ENCODE measurements around the gene OCEL1. TPM values are rescaled to one million over a fixed set of nuclear protein-coding genes. Genes with fewer than 3 reads are reported as not detected.
A peak's percentile ranks its signal among the peaks of the same experiment; 100 is the strongest.

The OCEL1 gene
- total and polyA plus RNA-seq, 2 of the 13 experiments (the other 11 are each of a cell fraction or from before 2014, with no cell fraction given): 10.6 to 17.2 TPM

GRCh38 chr19:17215127-17215971 is 10.7 kb upstream of the OCEL1 start, which contains the start of gene USE1 (continued):
- TF ChIP-seq ZHX1 (CRISPR knock-in tag; IDR thresholded peaks at IDR 0.05; ENCODE audit: low read depth) (peak; percentile 93), GFI1 (CRISPR knock-in tag; IDR thresholded peaks at IDR 0.05; ENCODE audit: borderline replicate concordance) (0 out of 2 replicates have a peak, but pooled peaks have one; percentile 33), CREB3 (CRISPR knock-in tag; IDR thresholded peaks at IDR 0.05) (peak; percentile 65; the same call in 1 of the 2 replicates), HNRNPLL (IDR thresholded peaks at IDR 0.05; ENCODE audit: low read depth, low read length, poor library complexity, severe bottlenecking) (peak; percentile 51), ZNF292 (CRISPR knock-in tag; IDR thresholded peaks at IDR 0.05; ENCODE audit: borderline replicate concordance, low read depth) (no peak), ZNF513 (CRISPR knock-in tag; conservative IDR thresholded peaks at IDR 0.05) (no peak), ZNF569 (CRISPR knock-in tag; IDR thresholded peaks at IDR 0.05; ENCODE audit: borderline replicate concordance) (no peak), DZIP1 (CRISPR knock-in tag; IDR thresholded peaks at IDR 0.05) (no peak; the same call in 1 of the 2 replicates), ZNF460 (CRISPR knock-in tag; IDR thresholded peaks at IDR 0.05; ENCODE audit: borderline replicate concordance) (no peak), ZSCAN9 (CRISPR knock-in tag; IDR thresholded peaks at IDR 0.05; ENCODE audit: borderline replicate concordance) (peak; percentile 44; the same call in 1 of the 2 replicates), TBX3 (IDR thresholded peaks at IDR 0.05; ENCODE audit: borderline replicate concordance) (no peak), SNAPC5 (CRISPR knock-in tag; IDR thresholded peaks at IDR 0.05; ENCODE audit: borderline replicate concordance) (no peak; the same call in 1 of the 2 replicates), HOXA9 (CRISPR knock-in tag; IDR thresholded peaks at IDR 0.05; ENCODE audit: borderline replicate concordance) (no peak), ZNF678 (CRISPR knock-in tag; IDR thresholded peaks at IDR 0.05) (no peak), NR0B2 (CRISPR knock-in tag; IDR thresholded peaks at IDR 0.05) (no peak), ZNF333 (CRISPR knock-in tag; IDR thresholded peaks at IDR 0.05; ENCODE audit: borderline replicate concordance) (peak; percentile 55; the same call in 1 of the 2 replicates), ZNF501 (CRISPR knock-in tag; IDR thresholded peaks at IDR 0.05) (0 out of 2 replicates have a peak, but pooled peaks have one; percentile 30)

Measured in HepG2 (cell line).